Mammary epithelial cell (primary cell): ENCODE results near the gene TSR2.

Experiments used
- CTCF ChIP-seq, 2 donors: IDR thresholded peaks in 1 of 2; conservative IDR thresholded peaks in 1 of 2; 2 replicates each; pipeline ENCODE4 v1.5.1; 2011 to 2012; ENCODE audit warnings: inconsistent platforms in 2 of 2, low read length in 2 of 2, mild to moderate bottlenecking in 2 of 2, control low read depth in 1 of 2, low read depth in 1 of 2; ENCODE audit not compliant: insufficient read depth in 1 of 2; ENCODE audit errors: extremely low read depth in 1 of 2
- EZH2 ChIP-seq: IDR thresholded peaks from 2 replicates; pipeline ENCODE4 v1.6.1; 2012; ENCODE audit warnings: low read length, inconsistent platforms, borderline replicate concordance

- TF ChIP-seq CTCF (conservative IDR thresholded peaks at IDR 0.05 in 1 of 2, IDR thresholded peaks at IDR 0.05 in 1 of 2; ENCODE audit: extremely low read depth in 1 of 2, insufficient read depth in 1 of 2, low read depth in 1 of 2, low read length in 2 of 2), result no peak
- TF ChIP-seq EZH2, result no peak
These were observed 18.0 kb upstream of the TSR2 start for GRCh38 chrX:54422168-54422567.
